Left forelimb (tissue), 1 donor: ENCODE data around the gene IQSEC1.

Experiments used
- DNase-seq: peaks from one replicate; pipeline ENCODE4 v3.0.0-alpha.2; 2018; ENCODE audit warnings: low spot score

IQSEC1 gene

DNA sequence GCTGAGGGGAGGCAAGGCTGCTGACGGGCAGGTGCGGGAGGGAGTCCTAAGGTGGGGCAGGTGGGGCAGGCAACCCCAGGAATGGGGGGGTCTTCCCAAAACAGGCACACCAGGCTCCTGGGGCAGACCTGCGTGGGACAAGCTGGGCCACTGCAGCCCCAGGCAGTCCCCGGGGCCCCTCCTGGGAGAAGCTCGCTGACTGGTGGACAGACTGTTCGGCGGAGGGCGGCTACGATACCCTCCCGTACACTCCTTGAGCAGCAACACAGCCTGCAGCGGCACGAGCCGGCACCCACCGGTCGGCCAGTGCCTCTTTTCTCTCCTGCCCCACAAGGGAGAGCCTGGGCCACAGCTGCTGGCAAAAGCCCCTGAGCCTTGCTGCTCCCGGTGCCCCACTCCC, 165.9 kb downstream of the IQSEC1 start:
- DNase-seq = no peak

GRCh38 chr3:12906916-12907290, 166.3 kb downstream of the IQSEC1 start:
- no peak for DNase-seq

DNA sequence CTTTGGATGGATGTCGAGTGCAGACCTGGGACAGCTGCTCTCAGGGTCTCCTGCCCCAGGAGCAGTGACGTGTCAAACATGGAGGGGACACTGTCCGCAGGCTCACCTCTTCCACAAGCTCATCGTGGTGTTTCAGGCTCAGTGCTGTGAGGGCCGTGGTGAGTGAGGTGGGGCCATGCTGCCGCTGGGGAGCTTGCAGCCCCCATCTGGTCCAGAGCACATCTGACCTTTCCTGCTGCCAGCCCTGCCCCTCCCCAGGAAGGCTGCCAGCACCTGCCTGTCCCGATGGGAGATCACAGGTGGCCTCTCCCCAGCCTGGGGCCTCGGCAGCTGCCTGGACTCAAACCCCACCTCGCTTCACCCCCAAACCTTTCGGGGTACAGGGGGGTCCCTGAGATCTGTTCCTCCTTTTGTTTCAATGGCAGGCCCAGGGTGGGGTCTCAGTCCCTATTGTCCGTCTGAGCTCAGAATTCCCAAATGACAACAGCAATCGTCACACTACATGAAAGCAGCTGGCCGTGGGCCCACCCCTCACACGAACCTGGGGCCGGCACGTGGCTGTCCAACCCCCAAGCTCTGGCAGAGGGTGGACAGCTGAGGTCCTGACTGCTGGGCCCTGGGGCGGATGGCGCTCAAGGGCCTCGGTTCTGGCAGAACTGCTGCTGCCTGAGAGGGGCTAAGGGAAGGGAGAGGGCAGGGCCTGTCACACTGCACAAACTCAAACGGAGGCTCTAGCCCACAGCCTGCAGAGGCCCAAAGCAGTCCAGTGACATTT, 166.9 kb downstream of the IQSEC1 start:
- DNase-seq = no peak

- no peak for DNase-seq
Observed at GRCh38 chr3:12905316-12906071, 167.7 kb downstream of the IQSEC1 start.

GRCh38 chr3:12904951-12905315, 168.3 kb downstream of the IQSEC1 start:
- DNase-seq = no peak

DNA sequence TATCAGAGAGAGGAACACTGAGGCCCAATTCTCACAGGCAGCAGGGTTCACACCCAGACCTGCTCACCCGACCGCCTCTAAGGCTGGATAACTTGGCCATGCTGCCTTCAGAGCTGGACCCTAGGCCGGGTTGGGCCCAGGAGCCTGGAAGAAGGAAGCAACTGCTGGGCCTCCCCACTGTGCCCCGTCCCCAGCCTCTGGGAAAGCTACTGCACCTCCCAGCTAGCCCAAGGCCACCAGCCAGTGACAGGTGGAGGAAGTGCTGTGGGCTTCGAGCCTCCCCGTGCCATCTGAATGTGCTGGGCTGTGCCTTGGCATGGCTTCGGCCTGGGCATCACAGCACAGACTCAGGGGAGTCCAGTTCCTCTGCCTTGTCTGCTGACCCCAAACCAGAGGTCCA, 169.3 kb downstream of the IQSEC1 start:
- no peak for DNase-seq

GRCh38 chr3:12903000-12903800, 170.0 kb downstream of the IQSEC1 start:
- DNase-seq = no peak

GRCh38 chr3:12902181-12902999, 170.8 kb downstream of the IQSEC1 start:
- no peak for DNase-seq

DNA sequence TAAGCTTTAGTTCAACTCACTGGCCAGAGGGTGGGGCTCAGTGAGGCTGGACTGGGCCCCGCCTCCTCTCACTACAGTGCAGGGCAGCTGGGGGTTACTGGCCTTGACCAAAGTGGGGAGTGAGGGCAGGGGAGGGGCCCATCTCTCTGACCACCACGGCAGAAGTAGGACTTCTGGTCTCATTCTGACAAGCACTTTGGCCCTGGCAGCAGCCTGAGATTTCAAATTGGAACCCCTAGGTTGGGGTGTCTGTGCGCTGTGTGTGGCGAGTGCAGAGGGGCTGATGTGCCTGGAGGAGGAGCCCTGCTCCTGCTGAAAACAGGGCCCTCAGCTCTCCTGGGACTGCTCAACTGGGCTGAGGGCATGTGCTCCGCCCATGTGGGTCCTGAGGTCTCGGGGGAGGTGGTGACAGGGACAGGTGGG, 171.6 kb downstream of the IQSEC1 start:
- no peak for DNase-seq

DNA sequence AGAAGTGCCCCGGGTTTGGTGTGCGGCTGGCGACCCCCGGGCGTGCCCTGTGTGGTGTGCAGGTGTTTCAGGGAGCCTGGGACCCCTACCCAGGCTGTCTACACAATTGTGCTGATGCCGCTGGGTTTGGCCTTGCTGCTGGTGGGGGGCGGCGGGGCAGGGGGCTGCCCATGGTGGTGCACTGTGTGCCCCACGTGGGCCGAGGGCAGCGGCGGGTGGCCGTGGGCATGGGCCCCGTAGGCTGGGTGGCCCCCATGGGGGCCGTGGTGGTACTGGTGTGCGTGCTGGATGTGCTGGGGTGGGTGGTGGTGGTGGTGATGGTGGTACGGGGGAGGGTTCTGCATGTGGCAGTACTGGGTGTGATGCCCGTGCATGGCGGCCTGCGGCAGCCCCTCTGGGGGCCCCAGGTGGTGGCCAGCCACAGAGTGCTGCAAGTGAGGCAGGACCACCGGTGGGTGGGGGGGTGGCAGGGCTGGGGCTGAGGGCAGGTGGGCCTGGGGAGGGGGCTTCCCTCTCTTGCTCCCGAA, 172.3 kb downstream of the IQSEC1 start:
- DNase-seq = no peak

GRCh38 chr3:12898965-12899755, 174.1 kb downstream of the IQSEC1 start:
- DNase-seq = no peak

GRCh38 chr3:12898290-12898964, 174.8 kb downstream of the IQSEC1 start:
- no peak for DNase-seq

DNA sequence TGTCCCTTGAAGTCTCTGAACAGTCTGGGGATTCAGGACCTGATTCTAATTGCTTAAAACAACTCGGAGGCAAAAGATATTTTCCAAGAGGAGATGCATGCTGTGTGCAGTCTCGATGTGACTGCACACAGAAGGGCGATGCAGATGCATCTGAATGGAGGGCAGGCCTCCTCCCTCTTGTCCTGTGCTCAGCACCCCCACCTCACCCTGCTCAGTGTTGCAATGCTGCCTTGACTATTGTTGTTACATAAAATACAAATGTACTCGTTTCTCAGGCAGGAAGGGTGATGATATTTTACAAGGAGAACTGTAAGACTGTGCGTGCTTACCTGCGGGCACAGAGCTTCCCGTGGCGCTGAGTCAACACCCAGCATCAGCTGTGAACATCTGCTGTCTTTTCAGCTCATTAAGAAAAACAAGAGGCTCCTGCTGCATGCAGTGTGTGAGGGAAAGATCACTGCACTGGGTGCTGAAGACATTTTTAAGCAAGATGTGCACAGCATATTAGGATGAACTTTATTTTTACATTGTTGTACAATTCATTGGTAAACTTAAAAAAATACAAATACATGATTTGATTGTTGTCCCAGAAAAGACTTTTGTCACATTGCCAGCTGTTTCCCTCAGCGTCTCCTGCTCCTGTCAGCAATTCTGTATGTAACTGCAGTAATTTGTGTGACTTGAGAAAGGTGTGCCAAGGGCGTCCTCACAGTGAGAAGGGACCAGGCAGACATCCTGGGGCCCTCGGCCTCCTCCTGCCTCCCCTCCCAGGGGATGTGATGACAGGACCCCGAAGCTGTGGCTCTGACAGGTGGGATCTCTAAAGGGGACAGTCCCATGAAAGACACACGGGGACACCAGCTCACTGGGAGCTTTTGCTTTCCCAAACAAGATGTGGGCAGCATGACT, 175.6 kb downstream of the IQSEC1 start:
- no peak for DNase-seq

DNA sequence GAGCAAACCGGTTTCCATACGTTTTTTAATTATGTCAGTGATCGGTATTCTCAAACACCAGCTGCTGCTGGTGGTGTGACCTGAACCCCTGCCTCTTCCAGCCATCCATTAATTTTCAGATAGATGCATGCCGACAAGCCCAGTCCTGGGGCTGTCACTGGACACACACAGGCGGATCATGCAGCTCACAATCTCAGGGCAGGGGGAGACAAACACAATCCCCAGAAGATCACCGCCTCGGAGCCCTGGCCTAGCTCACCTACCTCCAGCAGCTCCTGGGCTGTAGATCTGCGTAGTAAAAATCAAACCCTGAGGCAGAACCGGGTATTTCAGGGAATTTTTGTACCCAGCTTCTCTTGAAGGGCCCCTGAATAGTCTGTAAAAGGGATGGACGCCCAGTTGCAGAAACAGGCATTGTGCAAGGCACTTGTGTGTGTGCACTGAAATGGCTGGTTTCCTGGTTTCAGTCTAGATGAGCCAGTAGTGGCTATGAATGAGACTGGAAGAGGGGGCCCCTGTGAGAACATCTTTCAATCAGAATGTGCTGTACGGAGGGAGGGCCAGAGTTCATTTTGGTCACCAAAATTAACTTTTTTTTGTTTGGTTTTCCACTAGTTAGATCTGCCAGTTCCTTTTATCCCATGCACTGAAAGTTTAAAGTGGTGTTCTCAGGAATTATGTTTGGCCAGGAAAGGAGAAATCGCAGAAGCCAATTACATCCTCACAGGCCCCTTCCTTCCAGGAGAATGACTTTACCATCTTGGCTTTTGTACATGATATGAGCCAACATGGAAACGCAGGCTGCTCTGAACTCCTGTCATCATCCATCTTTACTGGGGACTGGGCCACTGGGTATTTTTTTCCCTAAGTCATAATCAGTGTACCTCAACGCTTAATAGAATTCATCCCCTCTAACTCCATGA, 176.9 kb downstream of the IQSEC1 start:
- no peak for DNase-seq

DNA sequence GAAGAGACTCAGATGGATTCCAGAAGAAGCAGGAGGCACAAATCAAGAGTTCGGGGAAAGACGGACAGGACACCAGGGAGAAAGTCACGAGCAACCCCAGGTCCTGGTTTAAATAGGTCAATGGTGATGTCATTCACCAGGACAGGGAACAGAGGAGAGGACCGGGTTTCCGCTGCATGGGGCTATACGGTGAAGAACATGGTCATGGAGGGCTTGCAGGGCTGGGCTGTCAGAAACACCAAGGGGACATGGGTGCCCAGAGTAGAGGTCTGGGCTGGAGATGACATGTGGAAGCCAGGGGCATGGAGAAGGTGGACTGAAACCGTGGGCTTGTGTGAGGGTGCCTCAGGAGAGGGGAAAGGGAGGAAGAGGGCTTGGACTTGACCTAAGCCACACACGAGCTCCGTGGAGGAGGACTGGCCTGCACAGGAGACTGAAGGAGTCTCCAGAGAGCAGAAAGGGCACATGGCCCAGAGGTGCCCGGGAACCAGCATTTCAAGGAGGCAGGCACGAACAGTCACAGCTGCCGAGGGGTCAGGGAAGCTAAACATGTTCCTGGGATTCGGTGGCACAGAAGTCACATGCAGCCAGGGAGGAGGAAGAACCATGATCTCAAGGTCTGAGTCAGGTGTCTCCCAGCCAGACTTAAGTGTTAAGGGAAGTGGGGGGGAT, 177.7 kb downstream of the IQSEC1 start:
- DNase-seq = no peak

DNA sequence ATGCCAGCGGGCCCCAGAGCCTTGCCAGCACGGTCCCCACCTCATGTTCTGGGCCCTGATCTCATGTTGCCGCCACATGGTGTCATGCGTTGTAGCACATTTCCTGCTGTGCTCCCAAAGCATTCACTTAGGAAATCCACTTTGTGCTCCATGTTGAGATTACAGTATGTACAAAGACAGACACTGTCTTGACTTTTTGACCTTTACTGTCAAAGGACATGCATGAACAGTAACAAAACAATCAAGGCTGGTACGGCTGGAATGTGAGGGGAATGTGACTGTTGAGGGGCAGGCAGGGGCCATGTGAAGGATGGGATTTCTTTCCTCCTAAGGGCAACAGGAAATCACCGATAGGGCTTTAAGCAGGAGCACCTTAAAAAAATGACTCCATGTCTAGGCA, 178.6 kb downstream of the IQSEC1 start:
- no peak for DNase-seq

DNA sequence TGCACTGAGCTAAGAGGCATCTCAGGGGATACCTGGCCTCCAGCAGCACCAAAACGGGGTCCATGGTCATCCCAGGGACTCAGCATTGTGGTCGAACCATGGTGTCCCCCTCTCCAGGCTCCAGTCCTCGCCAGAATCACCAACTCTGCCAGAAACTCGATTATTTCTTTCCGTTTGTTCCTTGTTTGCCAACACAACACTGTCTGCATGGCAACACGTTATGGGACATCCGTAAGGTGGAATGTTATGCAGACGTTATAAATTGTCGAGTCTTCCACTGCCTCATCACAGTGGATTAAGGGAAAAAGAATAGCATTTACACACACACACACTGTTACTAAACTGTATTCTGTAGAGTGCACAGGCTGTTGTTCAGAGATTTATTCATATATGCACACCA, 179.4 kb downstream of the IQSEC1 start:
- no peak for DNase-seq

GRCh38 chr3:12893247-12893646, 180.0 kb downstream of the IQSEC1 start:
- no peak for DNase-seq
